GM12875 (cell line): ENCODE measurements around the gene CRMP1.
A peak's percentile ranks its signal among the peaks of the same experiment; 100 is the strongest.

Experiments
- H3K4me3 ChIP-seq: one replicate; pipeline ENCODE4 v1.5.1; 2011; ENCODE audit warnings: low read depth, low read length, control low read depth
- CTCF ChIP-seq: IDR thresholded peaks from 2 replicates; pipeline ENCODE4 v1.5.1; 2011; ENCODE audit warnings: low read depth, mild to moderate bottlenecking, control low read depth, inconsistent platforms, low read length, moderate library complexity, borderline replicate concordance; ENCODE audit not compliant: insufficient read depth

CRMP1 gene

GRCh38 chr4:5822619-5823018, 70.3 kb downstream of the CRMP1 start:
- TF ChIP-seq CTCF, result no peak
- no peak overlapping the region for H3K4me3 ChIP-seq

GRCh38 chr4:5821665-5822358, 71.1 kb downstream of the CRMP1 start:
- H3K4me3 ChIP-seq, result no peak overlapping the region
- peak; percentile 71 for TF ChIP-seq CTCF

- no peak overlapping the region for H3K4me3 ChIP-seq
- no peak for TF ChIP-seq CTCF
These were observed 76.0 kb downstream of the CRMP1 start for GRCh38 chr4:5816851-5817375.

GRCh38 chr4:5816101-5816500, 76.8 kb downstream of the CRMP1 start:
- TF ChIP-seq CTCF, result no peak
- no peak overlapping the region for H3K4me3 ChIP-seq

- no peak for TF ChIP-seq CTCF
These were observed 77.2 kb downstream of the CRMP1 start for GRCh38 chr4:5815641-5816040.

GRCh38 chr4:5814421-5814820, 78.5 kb downstream of the CRMP1 start:
- no peak overlapping the region for H3K4me3 ChIP-seq
- TF ChIP-seq CTCF, result no peak

More at GRCh38 chr4:5815641-5816040, 77.2 kb downstream of the CRMP1 start:
- H3K4me3 ChIP-seq, result no peak overlapping the region

- H3K4me3 ChIP-seq, result no peak overlapping the region
- TF ChIP-seq CTCF, result no peak
These were observed 79.0 kb downstream of the CRMP1 start for GRCh38 chr4:5813882-5814255.
